ENCODE data around the gene MYL6.

Gene MYL6

GRCh38 chr12:56165369-56165768 lies 7.2 kb downstream of the MYL6 start:
- Histone ChIP-seq H3K27me3 (ENCODE audit: control insufficient read depth, insufficient read depth, low read length) (no peaks in the 10 kb centered on the region), H3K4me1 (peaks cover 5% of the 10 kb centered on the region), H3K79me2 (peaks cover 3% of the 10 kb centered on the region), H3K4me3 (ENCODE audit: low read depth, low read length) (no peak overlapping the region), H2AFZ (no peak overlapping the region), H3K27ac (peak overlapping the region; percentile 43), H3K9ac (no peak overlapping the region), H3K4me2 (ENCODE audit: low read length) (no peak overlapping the region), H3K36me3 (ENCODE audit: control insufficient read depth, insufficient read depth, low read length) (no peaks in the 10 kb centered on the region), H3K9me3 (ENCODE audit: control insufficient read depth, low read length) (no peaks in the 10 kb centered on the region)
- TF ChIP-seq, protein P1, sequence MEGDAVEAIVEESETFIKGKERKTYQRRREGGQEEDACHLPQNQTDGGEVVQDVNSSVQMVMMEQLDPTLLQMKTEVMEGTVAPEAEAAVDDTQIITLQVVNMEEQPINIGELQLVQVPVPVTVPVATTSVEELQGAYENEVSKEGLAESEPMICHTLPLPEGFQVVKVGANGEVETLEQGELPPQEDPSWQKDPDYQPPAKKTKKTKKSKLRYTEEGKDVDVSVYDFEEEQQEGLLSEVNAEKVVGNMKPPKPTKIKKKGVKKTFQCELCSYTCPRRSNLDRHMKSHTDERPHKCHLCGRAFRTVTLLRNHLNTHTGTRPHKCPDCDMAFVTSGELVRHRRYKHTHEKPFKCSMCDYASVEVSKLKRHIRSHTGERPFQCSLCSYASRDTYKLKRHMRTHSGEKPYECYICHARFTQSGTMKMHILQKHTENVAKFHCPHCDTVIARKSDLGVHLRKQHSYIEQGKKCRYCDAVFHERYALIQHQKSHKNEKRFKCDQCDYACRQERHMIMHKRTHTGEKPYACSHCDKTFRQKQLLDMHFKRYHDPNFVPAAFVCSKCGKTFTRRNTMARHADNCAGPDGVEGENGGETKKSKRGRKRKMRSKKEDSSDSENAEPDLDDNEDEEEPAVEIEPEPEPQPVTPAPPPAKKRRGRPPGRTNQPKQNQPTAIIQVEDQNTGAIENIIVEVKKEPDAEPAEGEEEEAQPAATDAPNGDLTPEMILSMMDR (IDR thresholded peaks at IDR 0.05), result no peak

DNA sequence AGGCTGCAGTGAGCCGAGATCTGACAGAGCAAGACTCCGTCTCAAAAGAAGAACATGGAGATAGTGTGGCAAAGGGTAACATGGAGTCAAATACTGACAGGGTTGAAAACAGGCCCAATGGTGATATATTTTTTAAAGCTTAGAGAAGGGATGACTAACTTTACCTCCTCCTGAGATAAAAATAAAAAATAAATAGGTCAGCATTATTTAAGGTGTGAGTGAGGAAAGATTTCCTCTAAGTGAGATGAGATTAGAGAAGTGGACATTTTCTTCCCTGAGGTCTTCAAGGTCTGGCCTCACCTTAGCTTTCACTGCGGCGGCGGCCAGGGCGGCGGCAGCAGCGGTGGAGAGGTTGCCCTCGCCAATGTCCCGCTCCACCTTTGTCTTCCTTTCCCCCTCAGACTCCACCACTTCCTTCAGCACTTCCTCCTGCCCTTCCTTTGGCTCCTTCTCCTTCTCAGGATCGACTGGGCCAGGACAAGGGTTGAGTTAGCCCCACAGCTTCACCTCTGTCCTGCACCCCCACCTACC lies 11.1 kb downstream of the MYL6 start:
- H3K79me2 ChIP-seq, result no peaks in the 10 kb centered on the region
- no peak overlapping the region for H3K9ac ChIP-seq
- no peaks in the 10 kb centered on the region for H3K4me1 ChIP-seq
- H3K36me3 ChIP-seq (ENCODE audit: control insufficient read depth, insufficient read depth, low read length), result no peaks in the 10 kb centered on the region
- H3K9me3 ChIP-seq (ENCODE audit: control insufficient read depth, low read length), result no peaks in the 10 kb centered on the region
- TF ChIP-seq, protein P1 (IDR thresholded peaks at IDR 0.05), result no peak
- no peaks in the 10 kb centered on the region for H3K27me3 ChIP-seq (ENCODE audit: control insufficient read depth, insufficient read depth, low read length)
- no peak overlapping the region for H3K4me2 ChIP-seq (ENCODE audit: low read length)
- H3K27ac ChIP-seq, result no peak overlapping the region
- H2AFZ ChIP-seq, result no peak overlapping the region
- no peak overlapping the region for H3K4me3 ChIP-seq (ENCODE audit: low read depth, low read length)

GRCh38 chr12:56172839-56173238 lies 14.7 kb downstream of the MYL6 start:
- H3K4me1 ChIP-seq, result no peaks in the 10 kb centered on the region
- no peaks in the 10 kb centered on the region for H3K9me3 ChIP-seq (ENCODE audit: control insufficient read depth, low read length)
- no peak overlapping the region for H3K27ac ChIP-seq
- H2AFZ ChIP-seq, result no peak overlapping the region
- H3K79me2 ChIP-seq, result no peaks in the 10 kb centered on the region
- no peaks in the 10 kb centered on the region for H3K27me3 ChIP-seq (ENCODE audit: control insufficient read depth, insufficient read depth, low read length)
- no peak overlapping the region for H3K4me3 ChIP-seq (ENCODE audit: low read depth, low read length)
- no peak overlapping the region for H3K4me2 ChIP-seq (ENCODE audit: low read length)
- no peaks in the 10 kb centered on the region for H3K36me3 ChIP-seq (ENCODE audit: control insufficient read depth, insufficient read depth, low read length)
- no peak overlapping the region for H3K9ac ChIP-seq
- TF ChIP-seq, protein P1 (IDR thresholded peaks at IDR 0.05), result no peak

GRCh38 chr12:56178347-56178746 lies 20.2 kb downstream of the MYL6 start:
- Histone ChIP-seq H3K9ac (no peak overlapping the region), H3K27me3 (ENCODE audit: control insufficient read depth, insufficient read depth, low read length) (no peaks in the 10 kb centered on the region), H2AFZ (no peak overlapping the region), H3K4me2 (ENCODE audit: low read length) (no peak overlapping the region), H3K9me3 (ENCODE audit: control insufficient read depth, low read length) (no peaks in the 10 kb centered on the region), H3K27ac (no peak overlapping the region), H3K4me3 (ENCODE audit: low read depth, low read length) (no peak overlapping the region), H3K36me3 (ENCODE audit: control insufficient read depth, insufficient read depth, low read length) (no peaks in the 10 kb centered on the region), H3K79me2 (no peaks in the 10 kb centered on the region), H3K4me1 (no peaks in the 10 kb centered on the region)
- TF ChIP-seq, protein P1 (IDR thresholded peaks at IDR 0.05), result no peak

DNA sequence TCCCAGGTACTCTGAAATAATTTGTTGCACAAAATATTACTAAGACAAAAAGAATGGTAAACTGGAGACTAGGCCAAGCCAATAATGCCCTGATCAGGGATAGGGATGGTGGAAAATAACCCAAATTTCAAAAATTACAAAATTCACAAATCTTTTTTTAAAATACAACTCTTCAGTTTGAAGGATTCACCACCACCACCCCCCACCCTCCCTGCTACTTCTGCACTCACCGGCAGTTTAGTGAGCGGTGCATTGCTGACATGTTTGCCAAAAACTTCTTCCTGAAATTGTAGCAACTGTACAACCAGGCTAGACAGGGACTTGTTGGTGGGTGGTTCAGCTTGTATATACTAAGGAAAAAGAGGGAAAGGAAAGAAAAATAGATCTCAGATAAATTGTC lies 28.8 kb downstream of the MYL6 start:
- no peak overlapping the region for H3K4me2 ChIP-seq (ENCODE audit: low read length)
- H3K9me3 ChIP-seq (ENCODE audit: control insufficient read depth, low read length), result no peaks in the 10 kb centered on the region
- H3K4me1 ChIP-seq, result peaks cover 6% of the 10 kb centered on the region
- TF ChIP-seq, protein P1 (IDR thresholded peaks at IDR 0.05), result no peak
- no peak overlapping the region for H3K27ac ChIP-seq
- no peaks in the 10 kb centered on the region for H3K27me3 ChIP-seq (ENCODE audit: control insufficient read depth, insufficient read depth, low read length)
- H3K9ac ChIP-seq, result no peak overlapping the region
- no peak overlapping the region for H3K4me3 ChIP-seq (ENCODE audit: low read depth, low read length)
- no peak overlapping the region for H2AFZ ChIP-seq
- peaks cover 10% of the 10 kb centered on the region for H3K79me2 ChIP-seq
- no peaks in the 10 kb centered on the region for H3K36me3 ChIP-seq (ENCODE audit: control insufficient read depth, insufficient read depth, low read length)

Measured in parathyroid adenoma (tissue), 2 donors.